Stimulated activated CD4-positive, alpha-beta T cell treated with anti-CD3 and anti-CD28 coated beads, Interleukin-15, amount 100 ng/mL, for 48 hours (primary cell): Measurements from ENCODE around the gene PDLIM7.

Experiments used
- DNase-seq, 2 donors: peaks; one replicate each; pipeline ENCODE4 v3.0.0-alpha.2; 2020; ENCODE audit warnings: low read depth in 2 of 2

PDLIM7 gene

DNA sequence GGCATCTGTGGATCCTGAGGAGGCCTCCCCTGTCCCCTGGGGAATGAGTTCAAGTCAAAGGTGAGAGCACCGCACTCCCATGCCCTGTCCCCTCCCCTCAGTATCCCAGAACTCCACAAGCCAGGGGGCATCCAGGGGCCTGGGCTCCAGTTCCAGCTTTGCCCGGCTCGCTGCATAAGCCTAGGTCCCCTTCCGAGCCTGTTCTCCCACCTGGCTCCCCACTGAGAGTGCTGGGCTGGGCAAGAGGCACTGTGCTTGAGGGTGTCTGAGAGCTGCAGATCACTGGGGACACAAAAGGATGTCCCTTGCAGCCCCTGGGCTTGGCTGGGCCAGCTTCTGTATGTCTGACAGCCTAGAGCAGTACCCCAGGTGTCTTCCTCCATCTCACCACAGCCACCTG is 7.7 kb upstream of the PDLIM7 start:
- DNase-seq, result no peak

DNA sequence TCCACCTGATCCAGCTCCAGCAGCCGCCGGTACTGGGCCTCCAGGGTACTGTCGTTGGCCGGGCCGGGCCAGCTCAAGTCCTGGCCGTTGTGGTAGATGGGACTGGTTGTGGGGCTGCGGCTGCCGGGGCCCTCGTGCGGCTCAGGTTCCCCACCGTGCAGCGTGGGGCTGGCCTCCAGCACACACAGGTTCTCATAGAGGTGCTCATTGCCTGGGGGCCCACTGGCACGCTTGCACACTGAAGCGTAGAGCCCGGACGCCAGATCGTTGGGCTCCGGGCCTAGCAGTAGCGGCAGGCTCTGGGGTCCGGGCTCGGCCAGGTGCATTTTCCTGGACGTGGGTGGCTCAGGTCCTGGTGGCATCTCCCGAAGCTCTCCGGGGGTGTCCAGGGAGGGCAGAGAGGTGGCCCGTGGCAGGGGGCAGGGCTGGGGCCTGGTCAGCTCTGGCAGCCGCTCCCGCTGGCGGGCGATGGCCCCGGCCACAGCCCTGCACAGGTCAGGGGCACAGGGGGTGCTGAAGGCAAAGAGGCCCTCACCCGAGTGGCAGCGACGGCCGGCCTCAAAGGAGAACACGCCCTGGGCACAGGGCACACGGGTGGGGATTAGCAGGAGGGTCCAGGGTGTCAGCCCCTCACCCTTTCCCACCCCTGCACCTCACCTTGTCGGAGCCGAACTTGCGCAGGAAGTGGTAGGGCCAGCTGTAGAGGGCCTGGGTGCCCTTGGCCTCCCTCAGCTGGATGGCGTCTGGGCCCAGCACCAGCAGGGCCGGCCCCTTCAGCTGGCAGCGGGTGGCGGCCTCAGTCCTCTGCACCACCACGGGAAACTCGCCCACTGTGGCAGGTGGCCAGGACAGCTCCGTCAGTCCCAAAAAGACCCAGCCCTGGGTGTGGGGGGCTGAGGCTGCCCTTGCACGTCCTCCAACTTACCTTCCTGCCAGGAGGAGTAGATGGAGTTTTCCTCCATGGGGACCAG is 7.0 kb upstream of the PDLIM7 start:
- no peak for DNase-seq

- no peak for DNase-seq
Observed at GRCh38 chr5:177503351-177504085, 6.1 kb upstream of the PDLIM7 start.

GRCh38 chr5:177502886-177503285 is 5.5 kb upstream of the PDLIM7 start:
- no peak for DNase-seq

DNA sequence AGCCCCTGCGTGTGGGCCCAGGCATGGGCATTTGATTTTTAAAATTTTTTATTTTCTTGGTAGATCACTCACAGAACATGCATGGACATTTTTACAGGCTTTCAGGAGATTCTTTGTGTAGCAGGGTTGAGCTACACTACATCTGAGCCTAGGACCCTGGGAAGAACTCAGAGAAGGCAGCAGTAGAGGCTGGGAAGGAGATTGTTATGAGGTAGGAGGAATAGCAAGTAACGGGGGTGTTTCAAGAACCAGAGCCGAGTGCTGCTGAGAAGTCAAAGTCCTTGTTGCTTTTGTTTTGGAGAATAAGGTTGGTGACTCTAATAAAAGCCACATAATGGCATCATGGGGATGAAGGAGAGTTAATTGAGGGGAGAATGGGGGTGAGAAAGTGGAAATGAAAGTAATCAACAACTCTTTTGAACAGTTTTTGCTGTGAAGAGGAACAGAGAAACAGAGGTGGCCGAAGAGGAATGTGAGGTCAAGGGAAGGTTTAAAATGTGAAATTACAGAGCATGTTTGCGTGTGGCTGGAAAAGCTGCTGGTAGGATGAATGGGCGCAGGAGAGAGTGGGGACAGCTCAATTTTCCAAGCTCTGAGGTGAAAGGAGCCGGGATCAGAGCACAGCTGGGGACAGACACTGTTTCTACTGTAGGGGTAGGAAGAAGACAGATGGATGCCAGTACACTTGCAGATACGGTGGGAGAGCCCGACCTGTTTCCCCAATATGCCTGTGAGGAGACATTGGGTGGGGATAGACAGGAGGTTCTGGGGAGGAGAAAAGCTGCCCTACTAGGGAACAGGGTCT is 4.7 kb upstream of the PDLIM7 start:
- DNase-seq, result no peak

- peak; percentile 71 to 82 for DNase-seq
Observed at GRCh38 chr5:177500685-177501522, 3.5 kb upstream of the PDLIM7 start.

DNA sequence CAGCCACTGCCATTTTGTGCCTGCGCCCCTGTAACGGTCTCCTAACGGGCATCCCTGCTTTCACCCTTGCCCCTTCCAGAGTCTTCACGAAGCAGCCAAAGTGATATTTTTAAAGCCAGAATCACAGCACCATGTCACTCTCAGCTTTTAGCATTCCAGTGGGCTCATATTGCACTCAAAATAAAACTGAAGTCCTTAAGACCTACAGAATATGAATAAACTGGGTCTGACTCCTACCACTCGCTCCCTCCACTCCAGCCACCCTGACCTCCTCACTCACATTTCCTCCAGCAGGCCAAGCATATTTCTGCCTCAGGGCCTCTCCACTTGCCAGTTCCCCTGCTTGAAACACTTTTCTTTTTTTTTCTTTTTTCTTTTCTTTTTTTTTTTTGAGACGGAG is 2.4 kb upstream of the PDLIM7 start:
- no peak for DNase-seq

DNA sequence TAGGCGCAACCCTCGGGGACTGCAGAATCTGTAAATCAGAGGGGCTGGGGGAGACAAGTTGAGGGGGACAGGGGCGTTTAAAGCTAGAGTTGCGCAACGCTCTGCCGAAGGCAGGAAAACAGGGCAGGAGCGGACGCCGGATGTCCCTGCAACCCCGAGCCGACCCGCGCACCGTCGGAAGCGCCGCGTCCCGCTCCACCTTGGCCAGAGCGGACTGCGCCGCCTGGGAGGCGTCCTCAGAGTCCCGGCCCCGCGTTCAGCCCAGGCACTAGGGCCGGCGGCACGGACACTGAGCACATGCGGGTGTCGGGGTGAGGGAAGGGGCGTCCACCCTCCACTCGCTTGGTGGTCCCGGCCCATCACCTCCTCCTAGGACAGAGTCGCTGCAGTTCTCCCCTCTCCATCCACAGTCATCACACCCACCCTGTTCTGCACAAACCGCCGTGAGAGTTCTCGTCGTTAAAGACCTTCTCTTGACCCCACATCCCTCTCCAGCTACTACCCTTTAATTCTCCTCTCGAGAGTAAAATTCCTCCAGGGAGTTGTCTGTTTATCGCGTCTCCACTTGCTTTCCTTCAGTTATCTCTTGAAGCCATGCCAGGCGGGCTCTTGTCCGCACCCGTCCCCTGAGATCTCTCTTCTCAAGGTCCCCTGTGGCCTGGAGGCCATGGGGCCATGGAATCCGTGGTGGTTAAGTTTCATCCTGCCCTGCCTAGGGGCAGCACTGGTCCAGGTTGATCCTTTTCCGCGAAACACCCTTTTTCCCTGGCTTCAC is 796 bp upstream of the PDLIM7 start:
- DNase-seq, result no peak

GRCh38 chr5:177496727-177497291 is 595 bp downstream of the PDLIM7 start:
- DNase-seq, result no peak

GRCh38 chr5:177496070-177496726 is 1.2 kb downstream of the PDLIM7 start:
- DNase-seq, result no peak

DNA sequence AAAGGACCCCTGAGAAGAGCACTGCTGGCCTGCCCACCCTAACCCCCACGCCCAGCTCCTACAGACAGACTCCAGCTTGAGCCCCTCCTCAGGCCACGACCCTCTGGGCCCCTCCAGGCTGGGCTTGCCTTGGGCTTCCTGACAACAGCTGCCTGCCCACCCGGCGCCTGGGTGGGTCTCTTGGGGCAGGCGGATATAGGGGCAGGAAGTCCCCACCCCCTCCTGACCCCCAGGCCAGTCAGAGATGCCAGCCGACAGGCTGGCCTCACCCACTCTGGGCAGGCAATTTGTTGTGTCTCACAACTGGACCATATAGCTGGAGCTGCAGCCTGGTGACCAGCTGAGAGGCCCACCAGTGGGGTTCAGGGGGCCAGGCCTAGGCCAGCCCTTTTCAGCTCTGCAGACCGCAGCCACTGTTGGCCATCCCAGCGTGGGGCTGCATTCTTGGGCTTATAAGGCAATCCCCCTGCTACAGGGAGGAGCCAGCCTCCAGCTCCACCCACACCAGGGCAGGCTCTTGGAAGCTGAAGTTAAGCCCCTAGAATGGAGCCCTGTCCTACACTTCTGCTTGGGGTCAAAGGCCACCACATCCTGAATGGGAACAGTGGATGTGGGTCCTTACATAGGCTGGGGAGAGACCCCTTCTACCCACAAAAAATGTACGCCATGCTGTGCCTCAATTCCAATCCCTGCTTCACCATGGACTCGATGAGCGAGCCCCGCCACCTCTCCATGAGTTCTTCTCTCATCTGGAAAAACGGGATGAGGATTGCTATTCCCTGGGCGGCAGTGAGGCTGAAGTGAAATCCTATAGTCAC is 2.0 kb downstream of the PDLIM7 start:
- DNase-seq, result no peak

- DNase-seq, result no peak
Observed at GRCh38 chr5:177494346-177495195, 2.8 kb downstream of the PDLIM7 start.

- DNase-seq, result no peak
Observed at GRCh38 chr5:177493795-177494345, 3.5 kb downstream of the PDLIM7 start.

DNA sequence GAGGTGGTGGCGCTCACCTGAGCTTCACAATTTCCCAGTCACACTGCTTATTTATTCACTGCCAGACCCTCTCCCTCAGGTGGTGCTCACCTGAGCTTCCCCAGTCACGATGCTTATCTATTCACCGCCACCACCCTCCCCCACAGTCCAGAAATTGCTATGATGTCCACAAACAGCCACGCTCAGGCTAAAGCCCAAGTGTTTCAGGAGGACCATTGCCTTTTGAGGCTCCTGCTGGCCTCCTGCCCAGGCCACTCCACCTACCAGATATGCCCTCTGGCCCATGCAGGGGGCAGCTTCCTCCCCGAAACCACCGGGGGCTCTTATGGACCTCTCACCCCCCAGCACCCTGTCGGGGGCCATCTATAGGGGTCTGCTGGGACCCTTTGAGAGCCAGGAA is 4.6 kb downstream of the PDLIM7 start:
- no peak for DNase-seq

DNA sequence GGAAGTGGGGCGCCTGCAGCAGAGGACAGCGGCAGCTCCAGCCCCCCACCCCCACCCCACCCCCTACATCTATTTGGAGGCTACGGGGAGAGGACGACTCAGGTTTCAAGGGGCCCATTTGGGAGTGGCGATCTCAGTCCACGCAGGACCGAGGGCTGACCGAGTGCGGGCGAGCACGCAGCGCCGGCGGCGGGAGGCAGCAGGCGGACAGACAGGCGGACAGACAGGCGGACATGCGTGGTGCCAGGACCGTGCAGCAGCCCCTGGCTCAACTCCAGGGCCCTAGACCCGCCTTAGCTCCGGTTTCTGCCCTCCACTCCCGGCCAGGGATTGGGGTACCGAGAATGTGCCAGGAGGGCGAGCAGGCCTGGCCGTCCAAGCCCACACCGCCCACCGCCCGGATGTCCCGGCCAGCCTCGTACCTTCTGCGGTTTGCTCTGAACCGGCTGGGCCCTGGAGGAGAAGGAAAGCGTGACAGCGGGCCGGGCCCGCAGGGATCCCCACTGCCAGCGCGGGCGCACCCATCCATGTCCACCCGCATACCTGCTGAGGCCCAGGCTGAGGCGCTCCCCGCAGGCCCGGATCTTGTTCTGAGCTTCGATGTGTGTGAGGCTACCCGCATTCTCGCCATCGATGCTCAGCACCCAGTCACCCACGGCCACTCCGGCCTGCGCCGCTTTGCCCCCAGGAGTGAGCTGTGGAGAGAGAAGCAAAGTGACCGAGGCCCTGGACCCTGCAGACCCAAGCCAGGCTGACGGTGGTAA is 5.2 kb downstream of the PDLIM7 start:
- DNase-seq, result no peak

- peak in 1 of 2 donors; percentile 36 for DNase-seq
Observed at GRCh38 chr5:177491429-177491945, 5.9 kb downstream of the PDLIM7 start.
